Activated T-cell treated with anti-CD3 and anti-CD28 coated beads for 4 hours (primary cell): ENCODE measurements around the gene SCN10A.

Experiments used
- DNase-seq: peaks from one replicate; pipeline ENCODE4 v3.0.0-alpha.2; 2020

SCN10A gene

DNA sequence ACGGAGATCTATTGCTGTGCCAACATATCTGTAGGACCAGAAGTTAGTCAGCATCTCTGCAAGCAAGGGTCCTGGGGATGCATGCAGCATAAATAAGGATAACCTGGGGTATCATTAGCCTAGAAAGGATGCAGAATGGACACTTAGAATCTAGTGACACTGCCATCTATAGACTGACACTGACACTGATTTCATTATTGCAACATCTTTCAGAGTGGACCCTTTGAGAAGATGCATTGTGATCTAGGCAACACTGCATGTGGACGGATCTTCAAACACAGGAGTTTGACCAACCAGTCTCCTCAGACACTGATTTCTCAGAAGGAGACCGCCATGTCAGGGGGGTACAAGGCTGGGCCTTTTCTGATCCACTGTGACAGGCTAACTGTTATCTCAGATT, 52.4 kb downstream of the SCN10A start:
- no peak for DNase-seq

DNA sequence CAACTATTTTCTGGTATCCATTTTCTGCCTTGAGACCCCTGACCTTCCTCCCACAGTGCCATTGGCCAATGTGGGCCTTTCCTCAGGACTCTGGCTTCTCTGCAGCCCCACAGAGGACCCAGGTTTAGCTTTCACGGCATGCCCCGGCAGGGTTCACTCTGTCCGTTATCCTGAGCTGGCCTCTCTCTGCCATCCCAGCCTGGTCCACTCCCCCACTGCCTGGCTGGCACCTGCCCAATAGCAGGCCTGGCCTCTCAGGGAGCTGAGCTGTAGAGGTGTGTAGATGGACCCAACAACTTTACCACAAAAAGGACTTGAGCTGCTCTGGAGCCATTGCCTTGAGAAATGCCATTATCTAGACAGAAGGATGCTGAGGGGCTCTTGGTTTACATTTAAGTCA, 57.5 kb downstream of the SCN10A start:
- DNase-seq: no peak

DNA sequence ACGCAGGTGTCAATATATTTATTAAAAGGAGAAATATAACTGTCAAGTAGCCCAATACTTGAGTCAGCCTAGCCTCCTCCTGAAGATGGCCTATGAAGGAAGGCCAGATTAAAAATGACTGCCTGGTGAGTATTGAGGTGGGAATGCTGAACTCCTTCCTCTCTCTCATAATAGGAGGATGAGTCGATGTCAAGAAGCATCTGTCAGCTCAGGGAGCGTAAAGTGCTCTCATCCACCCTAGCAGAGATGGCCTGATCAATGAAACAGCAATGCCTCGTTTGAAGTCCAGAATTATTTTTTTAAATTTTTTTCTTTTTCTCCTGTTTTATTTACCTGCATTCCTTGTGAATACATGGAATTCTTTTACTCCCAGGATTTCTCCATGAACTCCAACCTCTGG, 58.3 kb downstream of the SCN10A start:
- DNase-seq: no peak

DNA sequence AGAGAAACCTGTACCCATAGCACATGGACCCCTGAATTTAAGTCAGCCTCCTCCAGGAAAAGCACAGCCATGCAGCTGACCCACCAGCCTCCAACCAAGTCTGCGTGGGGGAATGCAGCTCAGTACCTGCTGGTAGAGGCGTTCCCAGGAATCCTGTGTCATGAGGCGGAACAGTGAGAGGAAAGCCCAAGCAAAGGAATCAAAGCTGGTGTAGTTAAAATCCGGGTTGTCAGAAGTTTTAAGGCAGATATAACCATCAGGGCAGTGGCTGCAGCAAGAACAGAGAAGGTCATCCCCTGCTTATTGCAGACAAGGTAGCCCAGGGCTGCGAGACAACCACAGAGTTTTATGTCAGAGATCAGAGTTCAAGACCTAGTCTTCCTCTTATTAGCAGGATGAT, 59.1 kb downstream of the SCN10A start:
- DNase-seq: no peak

DNA sequence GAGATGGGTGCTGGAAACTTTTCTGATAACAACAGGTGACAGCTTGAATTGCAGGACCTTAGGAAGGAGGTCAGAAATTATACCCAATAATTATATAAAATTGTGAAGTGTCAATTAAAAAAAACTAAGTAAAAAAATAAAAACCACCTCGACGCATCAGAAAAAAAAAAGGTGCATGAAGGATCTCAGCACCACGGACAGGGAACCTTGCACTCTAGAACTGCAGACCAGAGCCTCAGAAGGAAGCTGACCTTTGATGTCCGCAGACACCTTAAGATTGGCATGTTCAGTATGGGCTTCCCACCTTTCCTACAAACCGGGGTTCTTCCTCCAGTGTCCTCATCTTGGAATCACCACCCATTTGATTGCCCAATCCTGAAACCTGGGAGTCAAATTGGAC, 60.9 kb downstream of the SCN10A start:
- no peak for DNase-seq

DNA sequence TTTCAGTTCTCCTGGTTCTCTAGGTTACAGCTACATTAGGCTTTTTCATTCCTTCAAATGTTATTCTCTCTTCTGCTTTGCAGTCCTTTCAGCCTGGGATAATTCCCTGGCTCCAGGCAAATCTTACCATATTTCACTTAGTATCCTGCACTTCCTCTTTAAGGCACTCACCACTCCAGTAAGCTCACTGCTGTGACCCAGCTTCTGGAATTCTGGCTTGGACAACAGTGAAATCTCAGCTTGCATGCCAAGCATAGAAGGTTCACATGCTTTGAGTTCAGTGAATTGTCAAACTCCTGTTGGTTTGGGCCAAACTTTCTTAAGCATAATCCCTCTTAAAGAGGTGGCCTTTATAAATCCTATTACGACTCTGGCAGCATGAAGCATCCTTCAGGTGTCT, 69.4 kb downstream of the SCN10A start:
- no peak for DNase-seq

DNA sequence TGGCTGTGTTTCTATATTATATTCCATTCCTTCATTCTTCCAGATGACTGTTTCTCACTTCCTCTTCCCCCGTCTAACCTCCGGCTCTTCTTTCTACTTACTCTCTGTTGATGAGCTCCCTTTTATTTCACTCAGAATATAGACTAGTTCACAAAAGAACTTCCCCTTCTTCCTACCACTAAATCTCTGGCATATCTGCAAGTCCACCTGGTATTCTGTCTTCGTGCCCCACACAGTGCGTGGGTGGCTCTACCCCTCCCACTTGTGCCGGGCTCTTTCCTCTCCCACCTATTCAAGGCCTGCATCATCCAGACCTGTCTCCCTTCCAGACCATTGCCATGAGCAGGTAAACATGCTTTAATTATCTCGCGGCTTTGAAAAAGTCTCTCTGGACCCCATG, 73.0 kb downstream of the SCN10A start:
- DNase-seq: no peak

DNA sequence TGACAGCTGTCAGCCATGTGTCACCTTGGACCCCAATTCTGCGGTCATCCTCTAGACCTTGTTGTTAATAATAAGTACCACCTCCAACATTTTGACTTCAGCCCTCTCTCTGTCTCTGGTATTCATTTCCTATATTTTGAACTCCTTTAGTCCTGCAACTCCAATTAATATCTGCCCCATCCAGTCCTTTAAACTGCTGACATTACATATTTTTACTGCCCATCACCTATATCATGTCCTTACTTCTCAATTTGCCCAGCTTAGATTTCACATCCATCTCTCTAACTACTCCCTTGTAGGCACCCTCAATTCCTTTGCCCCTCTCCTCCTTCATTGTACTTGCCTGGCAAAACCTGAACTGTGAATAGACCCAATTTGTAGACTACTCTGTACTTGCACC, 73.5 kb downstream of the SCN10A start:
- no peak for DNase-seq

DNA sequence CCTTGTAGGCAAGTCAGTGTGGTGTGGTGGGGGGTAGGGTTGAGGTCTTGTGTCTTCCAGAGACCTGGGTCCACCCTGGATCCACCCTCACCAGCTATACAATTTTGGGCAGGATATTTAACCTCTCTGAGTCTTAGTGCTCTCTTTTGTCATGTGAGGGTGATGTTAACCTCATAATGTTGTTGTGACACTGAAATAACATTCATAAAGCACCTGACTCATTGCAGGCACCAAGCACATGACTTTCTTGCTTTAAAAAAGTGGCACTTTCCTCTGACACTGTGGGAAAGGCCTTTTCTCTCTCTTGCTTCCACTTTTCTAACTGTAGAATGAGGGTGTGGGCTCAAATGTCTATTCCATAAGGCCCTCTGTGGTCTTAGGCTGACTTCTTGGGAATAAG, 75.5 kb downstream of the SCN10A start:
- DNase-seq: no peak

DNA sequence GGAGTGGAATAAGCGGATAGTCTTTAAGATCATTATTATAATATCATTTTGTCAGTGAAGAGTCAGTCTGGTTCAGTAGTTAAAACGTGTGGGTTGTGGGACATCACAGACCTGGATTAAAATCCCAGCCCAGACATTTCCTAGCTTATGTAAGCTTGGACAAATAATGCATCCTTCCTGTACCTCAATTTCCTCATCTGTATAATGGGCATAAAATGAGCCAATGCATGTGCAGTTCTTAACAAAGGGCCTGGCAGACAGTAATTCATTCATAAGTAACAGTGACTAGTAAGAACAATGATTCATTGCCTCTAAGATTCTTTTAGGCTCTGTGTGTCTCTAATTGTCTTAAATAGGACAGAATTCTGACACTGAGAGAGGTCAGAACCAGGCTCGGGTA, 76.1 kb downstream of the SCN10A start:
- no peak for DNase-seq

DNA sequence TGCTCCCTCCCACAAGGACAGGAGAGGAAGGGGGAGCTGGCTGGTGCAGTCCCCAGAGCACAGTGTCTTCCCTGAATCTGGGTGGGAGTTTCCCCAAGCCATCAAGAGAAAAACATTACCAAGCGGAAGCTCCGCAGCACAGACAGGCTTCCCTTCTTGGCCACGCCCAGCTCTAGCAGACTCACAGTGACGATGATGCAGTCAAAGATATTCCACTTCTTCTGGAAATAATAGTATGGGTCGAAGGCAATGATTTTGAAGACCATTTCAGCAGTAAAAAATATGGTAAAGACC, 76.7 kb downstream of the SCN10A start:
- no peak for DNase-seq

DNA sequence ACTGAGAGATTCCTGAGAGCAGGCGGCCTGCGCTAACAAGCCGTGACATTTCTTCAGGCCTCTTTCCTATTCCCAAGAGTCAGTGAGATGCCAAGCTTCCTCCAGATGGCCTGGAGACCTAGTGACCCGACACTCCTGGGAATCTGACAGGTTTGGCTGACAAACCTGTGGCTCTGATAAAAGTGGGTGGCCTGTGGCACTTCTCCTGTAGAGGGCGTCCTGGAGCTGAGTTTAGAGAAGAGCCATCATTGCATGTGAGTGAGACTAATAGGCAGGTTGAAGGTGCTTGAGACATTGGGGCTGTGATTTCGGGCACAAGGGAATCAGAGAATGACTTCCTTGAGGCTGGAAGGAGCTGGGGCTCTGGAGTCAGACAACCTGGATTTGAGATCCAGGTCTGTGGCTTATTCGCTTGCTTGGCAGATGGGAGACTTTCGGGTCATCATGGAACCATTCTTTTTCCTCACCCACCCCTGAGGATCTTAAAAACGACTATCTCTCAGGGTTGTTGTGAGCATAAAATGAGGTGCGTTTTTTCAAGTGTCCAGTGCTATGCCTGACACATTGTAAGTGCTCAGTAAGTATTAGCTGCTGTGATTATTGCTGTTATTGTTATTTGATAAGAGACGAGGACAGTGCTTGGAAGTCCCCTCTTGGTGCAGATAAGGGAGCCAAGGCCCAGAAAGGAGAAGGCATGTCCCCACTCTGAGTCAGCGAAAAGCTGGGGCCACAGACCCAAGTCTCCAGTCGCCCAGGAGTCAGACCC, 77.2 kb downstream of the SCN10A start:
- no peak for DNase-seq

DNA sequence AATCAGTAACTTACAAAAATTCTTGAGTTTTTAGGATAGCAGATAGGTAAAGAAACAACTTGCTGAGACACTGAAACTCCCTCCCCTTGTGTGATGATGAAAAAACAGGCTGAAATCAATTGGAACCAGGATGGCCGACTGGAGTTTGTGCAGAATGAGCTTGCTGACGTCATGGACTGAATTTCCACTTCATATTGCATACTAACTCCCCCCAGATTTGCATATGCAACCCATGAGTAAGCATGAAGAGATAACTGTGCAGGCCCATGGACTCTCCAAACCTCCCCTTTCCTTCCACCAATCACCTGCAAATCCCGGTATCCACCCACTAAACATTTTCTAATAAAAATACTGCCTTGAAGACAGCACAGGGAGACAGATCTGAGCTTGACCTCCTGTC, 84.5 kb downstream of the SCN10A start:
- no peak for DNase-seq

DNA sequence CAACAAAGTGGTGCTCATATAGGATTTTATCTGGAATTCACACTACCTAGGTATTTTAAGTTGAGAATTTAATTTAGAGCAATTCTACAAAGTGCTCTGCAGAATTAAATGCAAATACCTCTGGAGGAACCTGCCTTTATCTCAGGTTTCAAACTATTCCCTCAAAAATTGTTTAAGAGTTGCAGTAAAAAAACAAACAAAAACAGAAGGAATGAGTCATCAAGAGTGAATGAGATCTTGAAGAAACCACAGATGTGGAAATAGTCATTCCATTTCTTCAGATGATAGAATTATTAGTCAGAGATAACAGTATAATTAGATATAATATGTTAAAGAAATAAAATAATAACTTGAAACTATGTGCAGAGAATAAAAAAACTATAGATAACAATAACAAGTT, 85.7 kb downstream of the SCN10A start:
- no peak for DNase-seq

DNA sequence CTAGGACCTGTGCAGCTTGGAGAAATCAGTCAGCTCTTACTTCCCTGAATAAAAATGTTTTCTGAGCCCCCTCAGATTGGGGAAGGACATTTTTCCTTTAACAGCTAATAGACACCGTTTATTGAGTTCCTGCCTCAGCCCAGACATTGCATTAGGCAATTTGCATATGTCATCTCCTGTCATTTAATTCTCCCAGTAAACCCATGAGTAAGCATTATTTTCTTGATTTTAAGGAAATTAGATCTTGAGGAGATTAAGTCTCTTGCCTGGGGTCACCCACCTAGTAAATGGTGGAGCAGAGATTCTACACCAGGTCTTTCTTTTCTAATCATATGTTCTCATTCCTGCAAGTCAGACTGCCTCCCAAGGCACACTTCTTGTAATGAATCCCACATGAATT, 88.0 kb downstream of the SCN10A start:
- no peak for DNase-seq

DNA sequence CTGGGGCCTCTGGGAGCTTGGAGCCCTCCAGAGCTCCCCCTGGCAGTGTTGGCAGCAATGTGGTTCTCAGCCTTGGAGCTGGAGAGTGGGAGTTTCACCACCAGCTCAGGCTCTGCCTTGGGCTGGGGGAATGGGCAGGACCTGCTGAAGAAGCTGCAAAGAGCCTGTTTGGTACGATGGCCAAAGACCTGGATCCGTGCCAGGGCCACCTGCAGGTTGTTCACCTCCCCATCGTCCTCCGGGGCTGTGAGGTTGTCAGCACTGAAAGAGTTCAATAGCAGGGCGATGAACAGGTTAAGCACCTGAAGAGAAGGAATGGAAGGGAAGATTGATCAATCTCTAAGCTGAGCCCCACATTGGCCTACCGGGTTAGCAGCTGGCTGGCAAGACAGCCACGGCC, 89.3 kb downstream of the SCN10A start:
- no peak for DNase-seq

DNA sequence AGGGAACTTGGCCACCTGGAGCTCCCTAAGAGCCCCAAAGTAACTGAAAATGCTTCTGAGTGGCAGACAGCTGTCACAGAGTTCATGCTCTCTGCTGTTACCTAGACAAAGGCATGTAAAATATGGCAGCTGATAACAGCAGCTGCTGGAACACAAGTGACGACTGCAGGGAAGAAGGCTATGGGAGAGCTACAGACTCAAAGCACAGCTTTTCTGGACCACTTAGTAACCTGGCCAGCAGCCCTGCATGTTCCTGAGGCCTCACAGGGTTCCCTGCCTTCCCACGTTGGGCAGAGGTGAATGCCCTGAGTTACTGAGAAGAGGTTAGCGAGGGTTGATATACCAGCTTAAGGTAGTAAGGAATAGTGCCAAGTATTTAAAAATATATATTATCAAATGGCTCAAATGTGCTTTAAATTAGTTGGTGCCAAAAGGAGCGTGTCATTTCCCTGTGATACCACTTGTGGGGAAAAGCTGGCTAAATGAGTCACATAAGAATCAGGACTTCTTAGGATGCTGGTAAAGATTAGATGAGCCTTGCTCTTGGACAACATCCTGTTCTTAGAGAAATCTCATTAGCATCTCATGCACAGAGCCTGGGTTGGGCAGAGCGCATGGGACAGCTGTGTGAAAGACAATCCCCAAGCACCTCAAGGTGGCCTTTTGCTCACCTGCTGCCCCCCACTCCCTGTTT, 90.1 kb downstream of the SCN10A start:
- no peak for DNase-seq

DNA sequence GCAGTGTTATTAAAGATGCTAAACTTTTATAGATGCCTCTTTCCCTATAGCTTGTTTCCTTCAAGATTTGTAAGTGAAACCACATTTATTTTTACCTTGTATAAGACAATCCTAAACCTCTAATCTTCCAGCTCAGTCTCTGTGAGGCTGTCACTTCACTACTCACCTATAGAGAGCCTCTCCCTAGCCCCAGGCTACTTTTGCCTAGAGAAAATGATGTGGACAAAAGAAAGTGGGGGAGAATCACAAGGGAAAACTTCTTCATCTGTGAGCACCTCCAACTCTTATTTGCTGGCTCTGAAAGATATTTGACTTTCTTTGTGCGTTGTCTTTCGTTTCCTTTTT, 91.7 kb downstream of the SCN10A start:
- DNase-seq: no peak

DNA sequence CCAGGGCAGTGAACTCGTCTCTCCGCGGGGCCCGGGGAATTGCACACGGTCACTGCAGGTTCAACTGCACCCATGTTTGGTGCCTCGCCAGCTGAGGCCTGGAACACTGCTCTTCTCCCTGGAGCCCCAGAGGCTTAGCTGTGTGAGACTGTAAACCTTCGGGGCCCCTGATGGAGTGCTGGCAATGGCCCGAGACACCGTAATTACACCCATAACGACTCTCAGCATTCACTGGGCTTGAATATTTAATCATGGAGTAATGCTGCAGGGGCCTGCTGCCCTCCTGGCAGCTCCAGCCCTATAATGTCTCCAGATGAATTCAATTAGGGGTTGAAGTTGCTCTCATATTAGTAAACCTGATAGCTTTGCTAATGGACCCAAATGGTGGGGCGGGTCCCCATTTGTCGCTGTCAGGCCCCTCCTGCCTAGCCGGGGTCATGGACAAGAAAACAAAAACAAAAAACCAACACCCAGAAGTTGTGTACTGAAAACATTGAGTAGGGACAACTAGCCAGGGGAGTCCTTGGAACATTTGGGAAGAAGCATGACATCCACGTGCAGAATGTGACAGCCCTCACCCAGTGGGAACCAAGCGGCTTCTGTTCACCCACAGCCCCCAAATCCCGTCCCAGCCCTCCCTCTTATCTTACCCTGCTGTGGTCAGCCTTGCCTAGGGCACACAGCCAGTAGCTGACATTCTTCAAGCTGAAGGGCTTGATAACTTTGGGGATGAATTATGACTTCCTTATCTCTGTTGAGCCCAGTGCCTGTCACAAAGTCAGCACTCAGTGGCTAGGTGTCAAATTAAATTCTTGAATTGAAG, 92.2 kb downstream of the SCN10A start:
- no peak for DNase-seq

DNA sequence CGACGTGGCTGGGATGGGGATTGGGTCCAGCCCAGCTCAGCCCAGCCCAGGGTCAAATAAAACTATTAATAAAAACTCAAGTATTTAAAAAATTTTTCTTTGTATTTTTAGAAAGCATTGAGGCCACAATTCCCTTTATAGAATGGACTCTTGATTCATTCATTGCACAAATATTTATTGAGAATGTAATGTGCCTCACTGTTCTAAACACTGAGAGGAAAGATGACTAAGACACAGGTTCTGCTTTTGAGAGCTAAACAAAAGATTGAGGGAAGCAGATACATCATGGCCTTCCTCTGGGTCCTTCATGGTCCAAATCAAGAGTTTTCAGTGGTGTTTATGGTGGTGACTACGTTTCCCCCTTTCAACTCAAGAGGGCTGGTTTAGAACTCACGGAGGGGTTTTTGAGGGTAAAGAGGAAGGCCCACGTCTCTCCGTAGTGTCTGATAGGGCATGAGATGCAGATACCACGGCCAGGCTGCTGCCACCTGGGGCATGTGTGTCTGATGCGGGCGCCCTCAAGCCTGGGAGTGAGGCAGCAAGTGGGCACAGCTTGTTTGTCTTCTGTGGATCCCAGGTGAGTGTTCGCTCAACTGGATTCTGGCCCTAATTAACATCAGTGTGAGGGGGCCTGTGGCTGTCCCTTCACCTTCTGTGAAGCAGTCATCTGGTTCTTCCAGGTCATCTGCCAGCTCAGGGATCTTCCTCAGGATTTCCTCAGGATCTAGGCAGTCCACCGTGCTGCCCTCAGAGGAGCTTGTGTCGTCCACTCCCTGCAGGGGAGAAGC, 93.0 kb downstream of the SCN10A start:
- no peak for DNase-seq

DNA sequence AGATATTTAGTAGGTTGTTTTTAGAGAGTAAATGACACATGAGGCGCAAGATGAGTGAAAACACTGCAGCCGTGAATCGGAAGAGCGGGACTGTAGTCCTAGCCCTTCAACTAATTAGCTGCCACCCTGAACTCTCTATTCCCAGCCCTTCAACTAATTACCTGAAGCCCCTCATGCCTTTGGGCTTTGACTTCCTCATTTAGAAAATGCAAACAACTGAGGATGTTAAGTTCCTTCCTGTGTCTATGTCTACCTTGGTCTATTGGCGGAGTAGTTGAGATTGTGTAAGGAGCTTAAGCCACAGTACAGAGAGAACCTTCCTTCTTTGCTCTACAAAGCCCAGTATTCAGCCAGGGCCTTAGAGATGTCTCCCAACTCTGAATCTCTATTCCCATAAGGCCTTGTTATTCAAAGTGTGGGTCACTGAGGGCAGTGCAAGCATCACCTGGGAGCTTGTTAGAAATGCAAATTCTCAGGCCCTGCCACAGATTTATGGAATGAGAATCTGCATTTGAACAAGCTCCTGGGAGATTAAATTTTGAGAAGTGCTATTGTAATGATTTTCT, 94.7 kb downstream of the SCN10A start:
- no peak for DNase-seq

DNA sequence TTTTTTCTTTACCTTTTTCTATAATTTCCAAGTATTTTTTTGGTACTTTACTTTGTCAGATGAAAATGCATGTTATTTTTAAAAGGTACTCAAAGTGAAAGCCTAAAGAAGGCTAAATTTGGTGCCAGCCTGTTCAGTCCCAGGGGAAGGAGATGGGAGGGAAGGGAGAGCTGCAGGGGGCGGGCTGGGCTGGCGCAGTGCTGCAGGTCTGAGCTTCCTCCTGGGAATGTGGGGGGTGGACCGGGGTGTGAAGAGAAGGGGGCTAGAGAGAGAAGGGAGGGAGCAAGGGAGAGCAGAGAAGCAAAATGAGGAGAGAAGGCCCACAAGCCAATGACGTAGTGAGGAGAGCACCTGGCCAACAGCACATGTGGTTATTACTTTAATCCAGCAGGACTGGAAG, 95.6 kb downstream of the SCN10A start:
- no peak for DNase-seq
